Measurements from ENCODE around the gene RMRP.

GRCh38 chr9:35700942-35701341 lies 43.1 kb upstream of the RMRP start:
- TF ChIP-seq ZNF146 (tag by site-specific recombination; IDR thresholded peaks at IDR 0.05) = no peak
- no peak for TF ChIP-seq ZNF501 (tag by site-specific recombination; IDR thresholded peaks at IDR 0.05)
- TF ChIP-seq CTCF (tag by site-specific recombination; IDR thresholded peaks at IDR 0.05) = no peak
- TF ChIP-seq TRIM28 (IDR thresholded peaks at IDR 0.05; ENCODE audit: borderline replicate concordance, low read length) = no peak
- no peak for TF ChIP-seq ZNF133 (tag by site-specific recombination; IDR thresholded peaks at IDR 0.05)

Data from HEK293 (cell line).